IMR-90 (cell line): ENCODE results near the gene METTL23. TPM values are rescaled to one million over a fixed set of nuclear protein-coding genes. Genes with fewer than 3 reads are reported as not detected.

Source experiments
- ATAC-seq: fragments of 200-7000 bp; cut with Tn5 transposase; 2 replicates; pipeline ENCODE4 v1.9.1; 2020; ENCODE audit warnings: low read depth, mild to moderate bottlenecking, moderate library complexity
- BruUV-seq: library from RNA; stranded (reverse); fragments of 400-500 nt; replicated peaks from 2 replicates; lab custom pipeline; 2021; lab: Mats Ljungman, UMichigan
- CTCF ChIA-PET: fragments of 300-600 bp; formaldehyde crosslinking; extraction: SDS; loops from one replicate; lab custom pipeline; 2021; ENCODE audit warnings: antibody characterized with exemption; lab: Yijun Ruan, JAX
- POLR2A ChIA-PET: fragments of 300-600 bp; sonication (Branson Sonifier 250); formaldehyde crosslinking; loops from one replicate; lab custom pipeline; 2022; ENCODE audit warnings: antibody characterized with exemption; ENCODE audit not compliant: unreplicated experiment; lab: Charles Lee
- DNase-seq: peaks from one replicate; pipeline ENCODE4 v3.0.0; 2013
- H2AFZ ChIP-seq: replicated peaks from 2 replicates; pipeline ENCODE3; 2013; ENCODE audit warnings: low read length, mild to moderate bottlenecking; ENCODE audit not compliant: poor library complexity
- H2AK5ac ChIP-seq: 2 replicates; pipeline ENCODE4 v1.6.1; 2013; ENCODE audit warnings: low read depth, low read length, inconsistent platforms
- H2AK9ac ChIP-seq: replicated peaks from 2 replicates; pipeline ENCODE3; 2013; ENCODE audit warnings: mild to moderate bottlenecking, low read depth, low read length, moderate library complexity; ENCODE audit not compliant: poor library complexity
- H2BK120ac ChIP-seq: 2 replicates; pipeline ENCODE4 v1.6.1; 2013; ENCODE audit warnings: low read depth, low read length, inconsistent platforms
- H2BK15ac ChIP-seq: 3 replicates; pipeline ENCODE4 v1.6.1; 2013; ENCODE audit warnings: low read depth, low read length, inconsistent platforms
- H2BK20ac ChIP-seq: 2 replicates; pipeline ENCODE4 v1.6.1; 2013; ENCODE audit warnings: low read depth, mild to moderate bottlenecking, inconsistent platforms, low read length, moderate library complexity
- H2BK5ac ChIP-seq: 2 replicates; pipeline ENCODE4 v1.6.1; 2013; ENCODE audit warnings: mild to moderate bottlenecking, low read depth, low read length, inconsistent platforms; ENCODE audit not compliant: poor library complexity, severe bottlenecking
- H3K14ac ChIP-seq: replicated peaks from 2 replicates; pipeline ENCODE4 v1.6.1; 2013; ENCODE audit warnings: low read depth, low read length, inconsistent platforms
- H3K18ac ChIP-seq: 2 replicates; pipeline ENCODE4 v1.6.1; 2013; ENCODE audit warnings: low read depth, low read length, control low read depth
- H3K23ac ChIP-seq: 2 replicates; pipeline ENCODE4 v1.6.1; 2013; ENCODE audit warnings: low read depth, low read length, inconsistent platforms
- H3K27ac ChIP-seq: 2 replicates; pipeline ENCODE4 v1.5.1; 2013; ENCODE audit warnings: mild to moderate bottlenecking, control low read depth, low read length; ENCODE audit not compliant: insufficient read depth
- H3K27me3 ChIP-seq: 2 replicates; pipeline ENCODE4 v1.6.1; 2013; ENCODE audit warnings: low read length; ENCODE audit not compliant: control insufficient read depth, insufficient read depth
- H3K36me3 ChIP-seq: 2 replicates; pipeline ENCODE4 v1.6.1; 2013; ENCODE audit warnings: low read length, mixed read lengths; ENCODE audit not compliant: control insufficient read depth, insufficient read depth
- H3K4ac ChIP-seq: 2 replicates; pipeline ENCODE4 v1.6.1; 2013; ENCODE audit warnings: low read depth, low read length, inconsistent platforms
- H3K4me1 ChIP-seq: 2 replicates; pipeline ENCODE4 v1.6.1; 2013; ENCODE audit warnings: low read length, mixed read lengths; ENCODE audit not compliant: control insufficient read depth, insufficient read depth
- H3K4me2 ChIP-seq: 2 replicates; pipeline ENCODE4 v1.6.1; 2013; ENCODE audit warnings: low read depth, mild to moderate bottlenecking, control low read depth, low read length, moderate library complexity
- H3K4me3 ChIP-seq: 2 replicates; pipeline ENCODE4 v1.5.1; 2013; ENCODE audit warnings: low read depth, mild to moderate bottlenecking, control low read depth, low read length, moderate library complexity; ENCODE audit not compliant: insufficient read depth
- H3K56ac ChIP-seq: 2 replicates; pipeline ENCODE4 v1.6.1; 2013; ENCODE audit warnings: low read length, inconsistent platforms; ENCODE audit not compliant: insufficient read depth; ENCODE audit errors: extremely low read depth
- H3K79me1 ChIP-seq, 2 experiments: 2 replicates each; pipeline ENCODE4 v1.6.1; 2013; ENCODE audit warnings: low read length in 2 of 2, inconsistent platforms in 1 of 2, low read depth in 1 of 2
- H3K9ac ChIP-seq: 2 replicates; pipeline ENCODE4 v1.6.1; 2013; ENCODE audit warnings: low read depth, low read length, control low read depth
- H3K9me1 ChIP-seq: 2 replicates; pipeline ENCODE4 v1.6.1; 2013; ENCODE audit warnings: low read length, inconsistent platforms; ENCODE audit not compliant: insufficient read depth
- H3K9me3 ChIP-seq: 2 replicates; pipeline ENCODE4 v1.6.1; 2013; ENCODE audit warnings: low read length; ENCODE audit not compliant: control insufficient read depth, insufficient read depth
- H4K20me1 ChIP-seq: 2 replicates; pipeline ENCODE4 v1.6.1; 2013; ENCODE audit warnings: low read length, inconsistent platforms; ENCODE audit not compliant: insufficient read depth
- H4K5ac ChIP-seq: 2 replicates; pipeline ENCODE4 v1.6.1; 2013; ENCODE audit warnings: mild to moderate bottlenecking, low read depth, low read length, control low read depth
- H4K8ac ChIP-seq, 2 experiments: 2 replicates each; pipeline ENCODE4 v1.6.1; 2013; ENCODE audit warnings: low read depth in 2 of 2, low read length in 2 of 2, control low read depth in 1 of 2, inconsistent platforms in 1 of 2
- H4K91ac ChIP-seq: 2 replicates; pipeline ENCODE4 v1.6.1; 2013; ENCODE audit warnings: low read depth, low read length, inconsistent platforms; ENCODE audit not compliant: insufficient read depth
- BHLHE40 ChIP-seq: fragments of 150-350 bp; IDR thresholded peaks from 2 replicates; pipeline ENCODE4 v1.6.1; 2016; ENCODE audit warnings: mild to moderate bottlenecking, low read depth, low read length
- CEBPB ChIP-seq: IDR thresholded peaks from 2 replicates; pipeline ENCODE4 v1.6.1; 2012; ENCODE audit warnings: low read depth, low read length, improper control_type of control experiment
- CHD1 ChIP-seq: IDR thresholded peaks from 2 replicates; pipeline ENCODE4 v1.6.1; 2012; ENCODE audit warnings: low read depth, low read length, improper control_type of control experiment
- ELK1 ChIP-seq: fragments of 150-350 bp; IDR thresholded peaks from 2 replicates; pipeline ENCODE4 v1.6.1; 2016; ENCODE audit warnings: low read depth, mild to moderate bottlenecking, low read length, moderate library complexity, borderline replicate concordance
- MAFK ChIP-seq: IDR thresholded peaks from 2 replicates; pipeline ENCODE4 v1.6.1; 2012; ENCODE audit warnings: low read depth, low read length, improper control_type of control experiment
- MXI1 ChIP-seq: IDR thresholded peaks from 2 replicates; pipeline ENCODE4 v1.6.1; 2012; ENCODE audit warnings: low read depth, mild to moderate bottlenecking, low read length, moderate library complexity, borderline replicate concordance
- NFE2L2 ChIP-seq: fragments of 150-350 bp; IDR thresholded peaks from 2 replicates; pipeline ENCODE4 v1.6.1; 2016; ENCODE audit warnings: low read depth, mild to moderate bottlenecking, low read length
- POLR2A ChIP-seq: IDR thresholded peaks from 2 replicates; pipeline ENCODE4 v1.6.1; 2012; ENCODE audit warnings: mild to moderate bottlenecking, low read depth, low read length
- RAD21 ChIP-seq: IDR thresholded peaks from 2 replicates; pipeline ENCODE4 v1.6.1; 2012; ENCODE audit warnings: low read length, improper control_type of control experiment
- RCOR1 ChIP-seq: IDR thresholded peaks from 2 replicates; pipeline ENCODE4 v1.6.1; 2012; ENCODE audit warnings: mild to moderate bottlenecking, low read length, improper control_type of control experiment; ENCODE audit not compliant: insufficient replicate concordance
- RFX5 ChIP-seq: IDR thresholded peaks from 2 replicates; pipeline ENCODE4 v1.8.0; 2012; ENCODE audit warnings: low read depth, mild to moderate bottlenecking, low read length, moderate library complexity
- SMC3 ChIP-seq: fragments of 150-350 bp; IDR thresholded peaks from 2 replicates; pipeline ENCODE4 v1.6.1; 2016; ENCODE audit warnings: low read depth, mild to moderate bottlenecking, antibody characterized with exemption, low read length, moderate library complexity
- WGBS, 2 experiments: methylation state at CpG; one replicate each; pipeline versions ENCODE4 v1.1.5 to v1.1.7; 2013; ENCODE audit warnings: missing lambda C conversion rate in 2 of 2; ENCODE audit not compliant: insufficient read length in 1 of 2; ENCODE audit errors: extremely low coverage in 2 of 2; 5-methylcytosine and 5-hydroxymethylcytosine counted together
- dilution Hi-C: fragments of 300-500 bp; cut with HindIII; formaldehyde crosslinking; loops from one replicate; pipeline ENCODE4 v1.14.3; 2018; ENCODE audit warnings: low sequenced_read_pairs; ENCODE audit not compliant: unreplicated experiment
- in situ Hi-C: fragments of 300-500 bp; cut with MboI; formaldehyde crosslinking; loops from 3 replicates; pipeline ENCODE4 v1.14.3; 2019; ENCODE audit warnings: low sequenced_read_pairs, inconsistent platforms, mixed read lengths
- intact Hi-C: fragments of 100-400 bp; cut with micrococcal nuclease; formaldehyde crosslinking; loops from 2 replicates; pipeline ENCODE4 v1.10.0; 2022
- polyA plus RNA-seq, 3 experiments: library from polyadenylated mRNA; depleted of rRNA; stranded (reverse); fragments of >200 nt; gene quantifications; 2 replicates each; pipeline ENCODE4 v1.2.3, GENCODE V29; 2012; ENCODE audit warnings: low replicate concordance in 1 of 3
- total RNA-seq: library from RNA; depleted of rRNA; stranded (reverse); fragments of >200 nt; gene quantifications from 2 replicates; pipeline ENCODE4 v1.2.3, GENCODE V29; 2012
- TF ChIP-seq, protein P1 (sequence below): fragments of 150-350 bp; IDR thresholded peaks from 2 replicates; pipeline ENCODE4 v1.6.1; 2017; ENCODE audit warnings: mild to moderate bottlenecking, antibody characterized with exemption, low read length, low read depth

Gene METTL23
- total and polyA plus RNA-seq, 2 of the 4 experiments (the other 2 are of a cell fraction) = 18.8 to 32.1 TPM

GRCh38 chr17:76721463-76721862 lies 5.2 kb upstream of the METTL23 start:
- Histone ChIP-seq H3K4ac (no peak overlapping the region), H3K9me1 (no peaks in the 10 kb centered on the region; the same call in 1 of the 2 replicates), H3K14ac (no peak overlapping the region), H3K27ac (no peak overlapping the region), H3K4me3 (no peak overlapping the region), H3K9ac (no peak overlapping the region), H2AK5ac (no peak overlapping the region), H3K4me2 (no peak overlapping the region), H2BK20ac (no peak overlapping the region), H3K56ac (no peak overlapping the region), H4K8ac (no peak overlapping the region), H3K4me1 (peaks cover 5% of the 10 kb centered on the region), H2AK9ac (no peak overlapping the region), H3K9me3 (no peaks in the 10 kb centered on the region), H3K79me1 (peaks cover 37 to 70% of the 10 kb centered on the region in 2 experiments), H2BK15ac (no peak overlapping the region), H2BK5ac (no peak overlapping the region), H3K18ac (no peak overlapping the region), H4K5ac (no peak overlapping the region), H2BK120ac (no peak overlapping the region), H3K27me3 (no peaks in the 10 kb centered on the region), H2AFZ (no peak overlapping the region), H3K36me3 (peaks cover 56% of the 10 kb centered on the region), H4K20me1 (peaks cover 42% of the 10 kb centered on the region), H4K91ac (no peak overlapping the region), H3K23ac (no peak overlapping the region; the same call in 1 of the 2 replicates)
- ChIA-PET POLR2A (no interaction called here), CTCF (no interaction called here)
- DNase-seq (no peak), ATAC-seq (no peak)
- TF ChIP-seq CHD1 (no peak), SMC3 (no peak), RCOR1 (no peak), RFX5 (no peak), MAFK (no peak), POLR2A (no peak; the same call in 1 of the 2 replicates), RAD21 (no peak), NFE2L2 (no peak), BHLHE40 (no peak), CEBPB (no peak), ELK1 (no peak), MXI1 (no peak)
- TF ChIP-seq, protein P1, sequence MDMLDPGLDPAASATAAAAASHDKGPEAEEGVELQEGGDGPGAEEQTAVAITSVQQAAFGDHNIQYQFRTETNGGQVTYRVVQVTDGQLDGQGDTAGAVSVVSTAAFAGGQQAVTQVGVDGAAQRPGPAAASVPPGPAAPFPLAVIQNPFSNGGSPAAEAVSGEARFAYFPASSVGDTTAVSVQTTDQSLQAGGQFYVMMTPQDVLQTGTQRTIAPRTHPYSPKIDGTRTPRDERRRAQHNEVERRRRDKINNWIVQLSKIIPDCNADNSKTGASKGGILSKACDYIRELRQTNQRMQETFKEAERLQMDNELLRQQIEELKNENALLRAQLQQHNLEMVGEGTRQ = no peak
- in situ Hi-C loops = no loop called here
- BruUV-seq = no TSS peak
- WGBS, 2 experiments = 100% methylated on average over 2 of the region's 10 CpGs; no CpG with 5 or more reads in 1 of the 2 experiments
- dilution Hi-C loops = no loop called here
- intact Hi-C loops = no loop called here
